Subcutaneous abdominal adipose tissue (tissue), 5 donors: ENCODE results near the gene HEXIM2.
"Not testable (repeated sequence)": the region's sequence is repeated elsewhere in the genome, so short reads cannot be mapped to it uniquely, and the experiment has no call there.

ENCODE experiments used
- H3K27ac ChIP-seq: one replicate; pipeline ENCODE4 v1.7.0; 2013; ENCODE audit warnings: low read depth, mild to moderate bottlenecking, inconsistent platforms, low read length, moderate library complexity
- H3K27me3 ChIP-seq, 5 donors: one replicate each; pipeline ENCODE4 v1.7.0; 2013; ENCODE audit warnings: low read length in 5 of 5, inconsistent platforms in 1 of 5; ENCODE audit not compliant: control insufficient read depth in 5 of 5, insufficient read depth in 4 of 5
- H3K36me3 ChIP-seq, 5 donors: one replicate each; pipeline ENCODE4 v1.7.0; 2013; ENCODE audit warnings: low read length in 5 of 5; ENCODE audit not compliant: control insufficient read depth in 5 of 5, insufficient read depth in 5 of 5
- H3K4me1 ChIP-seq, 5 donors: one replicate each; pipeline ENCODE4 v1.7.0; 2013; ENCODE audit warnings: low read length in 5 of 5, mild to moderate bottlenecking in 3 of 5, moderate library complexity in 1 of 5; ENCODE audit not compliant: control insufficient read depth in 5 of 5, insufficient read depth in 5 of 5
- H3K4me3 ChIP-seq, 5 donors: one replicate each; pipeline ENCODE4 v1.7.0; 2013; ENCODE audit warnings: low read length in 5 of 5, low read depth in 1 of 5
- H3K9ac ChIP-seq, 5 donors: one replicate each; pipeline ENCODE4 v1.7.0; 2013; ENCODE audit warnings: low read length in 5 of 5, mild to moderate bottlenecking in 4 of 5, moderate library complexity in 3 of 5
- H3K9me3 ChIP-seq, 5 donors: one replicate each; pipeline ENCODE4 v1.7.0; 2013; ENCODE audit warnings: low read length in 5 of 5; ENCODE audit not compliant: control insufficient read depth in 5 of 5
- donor health status: healthy.
- donor health status: healthy.
- donor health status: healthy.
- donor health status: healthy.
- donor health status: healthy.

Gene HEXIM2

GRCh38 chr17:45184144-45184543 is 22.5 kb downstream of the HEXIM2 start:
- no peak overlapping the region for H3K4me3 ChIP-seq
- H3K9ac ChIP-seq: no peak overlapping the region
- no peaks in the 10 kb centered on the region for H3K27me3 ChIP-seq
- H3K27ac ChIP-seq: no peak overlapping the region
- H3K36me3 ChIP-seq: no peaks in the 10 kb centered on the region
- no peaks in the 10 kb centered on the region for H3K9me3 ChIP-seq
- H3K4me1 ChIP-seq: peaks cover 0 to 8% (median 7%) of the 10 kb centered on the region in 5 donors

GRCh38 chr17:45186801-45187354 is 25.2 kb downstream of the HEXIM2 start:
- H3K9me3 ChIP-seq: no peaks in the 10 kb centered on the region
- no peak overlapping the region for H3K27ac ChIP-seq
- H3K9ac ChIP-seq: no peak overlapping the region
- H3K4me1 ChIP-seq: peaks cover 0 to 8% (median 7%) of the 10 kb centered on the region in 5 donors
- no peaks in the 10 kb centered on the region for H3K27me3 ChIP-seq
- H3K4me3 ChIP-seq: no peak overlapping the region
- H3K36me3 ChIP-seq: no peaks in the 10 kb centered on the region

GRCh38 chr17:45189009-45189408 is 27.3 kb downstream of the HEXIM2 start:
- Histone ChIP-seq H3K27ac (no peak overlapping the region), H3K4me3 (no peak overlapping the region), H3K27me3 (no peaks in the 10 kb centered on the region), H3K4me1 (peaks cover 0 to 2% (median 0%) of the 10 kb centered on the region in 5 donors), H3K9ac (no peak overlapping the region), H3K9me3 (no peaks in the 10 kb centered on the region), H3K36me3 (no peaks in the 10 kb centered on the region)

DNA sequence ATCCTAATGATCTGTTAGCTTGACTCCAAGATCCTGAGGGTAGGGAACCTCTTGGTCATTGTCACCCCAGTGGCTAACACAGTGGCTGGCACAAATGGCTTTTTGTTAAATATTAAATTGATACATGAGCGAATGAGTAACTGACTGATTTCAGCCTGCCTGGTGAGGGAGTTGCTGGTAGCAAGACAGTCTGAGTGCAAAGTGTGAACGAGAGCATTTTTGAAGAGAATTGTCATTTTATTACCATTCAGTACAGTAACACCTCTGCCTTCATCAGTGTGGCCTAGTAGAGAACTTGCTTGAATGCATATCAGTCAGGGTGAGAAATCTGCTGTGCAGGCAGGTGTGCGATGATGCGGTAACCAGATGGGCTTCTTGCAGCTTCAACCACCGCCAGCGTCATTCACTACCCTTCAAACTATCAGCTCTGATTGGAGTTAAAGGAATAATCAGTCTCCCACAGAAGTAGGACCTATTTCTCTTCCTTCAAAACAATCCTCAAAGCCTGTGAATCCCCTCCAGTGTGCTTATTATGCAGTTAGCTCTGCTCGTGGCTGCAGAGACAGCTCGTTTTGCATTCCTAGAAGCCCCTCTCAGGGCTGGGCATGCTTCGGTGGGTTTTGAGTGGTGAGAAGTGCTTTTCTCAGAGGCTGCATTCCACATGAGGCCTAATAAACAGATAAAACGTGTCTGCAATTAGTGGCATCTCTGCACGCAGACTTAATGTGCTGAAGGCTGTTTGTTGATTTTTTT is 29.0 kb downstream of the HEXIM2 start:
- Histone ChIP-seq H3K27me3 (no peaks in the 10 kb centered on the region), H3K36me3 (no peaks in the 10 kb centered on the region), H3K4me1 (peaks cover 0 to 2% (median 0%) of the 10 kb centered on the region in 5 donors), H3K27ac (no peak overlapping the region), H3K9ac (no peak overlapping the region), H3K4me3 (no peak overlapping the region), H3K9me3 (no peaks in the 10 kb centered on the region)

DNA sequence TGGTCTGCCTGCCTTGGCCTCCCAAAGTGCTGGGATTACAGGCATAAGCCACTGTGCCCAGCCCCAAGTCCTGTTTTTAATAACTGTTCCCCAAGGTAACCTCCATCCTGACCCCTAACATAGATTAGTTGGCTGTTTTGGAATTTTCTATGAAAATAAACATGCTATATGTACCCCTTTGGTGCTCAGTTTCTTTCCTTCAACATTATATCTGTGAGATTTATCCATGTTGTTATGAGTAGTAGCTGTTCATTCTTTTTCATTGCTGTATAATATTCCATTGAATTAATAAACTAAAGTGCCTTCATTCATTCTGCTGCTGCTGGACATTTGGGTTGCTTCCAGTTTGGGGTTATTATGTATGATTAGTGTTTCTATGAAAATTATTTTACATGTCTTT is 33.7 kb downstream of the HEXIM2 start:
- H3K27ac ChIP-seq: no peak overlapping the region

GRCh38 chr17:45197108-45197507 is 35.4 kb downstream of the HEXIM2 start:
- H3K4me3 ChIP-seq: no peak overlapping the region
- H3K9me3 ChIP-seq: no peaks in the 10 kb centered on the region
- H3K4me1 ChIP-seq: peaks cover 4 to 40% (median 30%) of the 10 kb centered on the region in 5 donors
- H3K27ac ChIP-seq: no peak overlapping the region
- H3K36me3 ChIP-seq: no peaks in the 10 kb centered on the region
- H3K9ac ChIP-seq: no peak overlapping the region
- H3K27me3 ChIP-seq: no peaks in the 10 kb centered on the region

More for the DNA sequence above, 33.7 kb downstream of the HEXIM2 start:
- Histone ChIP-seq H3K9ac (no peak overlapping the region), H3K4me3 (no peak overlapping the region), H3K4me1 (peaks cover 2 to 27% (median 22%) of the 10 kb centered on the region in 5 donors), H3K36me3 (no peaks in the 10 kb centered on the region), H3K27me3 (no peaks in the 10 kb centered on the region), H3K9me3 (no peaks in the 10 kb centered on the region)

- H3K9me3 ChIP-seq: no peaks in the 10 kb centered on the region
- peak overlapping the region in 4 of 5 donors; percentile 36 to 71 (median 52) for H3K9ac ChIP-seq
- H3K27ac ChIP-seq: peak overlapping the region; percentile 24
- no peaks in the 10 kb centered on the region for H3K27me3 ChIP-seq
- peaks cover 3 to 40% (median 30%) of the 10 kb centered on the region in 5 donors for H3K4me1 ChIP-seq
- H3K4me3 ChIP-seq: peak overlapping the region in 3 of 5 donors; percentile 31 to 52 (median 36)
- H3K36me3 ChIP-seq: no peaks in the 10 kb centered on the region
Measured at GRCh38 chr17:45197555-45198334, 36.1 kb downstream of the HEXIM2 start.

DNA sequence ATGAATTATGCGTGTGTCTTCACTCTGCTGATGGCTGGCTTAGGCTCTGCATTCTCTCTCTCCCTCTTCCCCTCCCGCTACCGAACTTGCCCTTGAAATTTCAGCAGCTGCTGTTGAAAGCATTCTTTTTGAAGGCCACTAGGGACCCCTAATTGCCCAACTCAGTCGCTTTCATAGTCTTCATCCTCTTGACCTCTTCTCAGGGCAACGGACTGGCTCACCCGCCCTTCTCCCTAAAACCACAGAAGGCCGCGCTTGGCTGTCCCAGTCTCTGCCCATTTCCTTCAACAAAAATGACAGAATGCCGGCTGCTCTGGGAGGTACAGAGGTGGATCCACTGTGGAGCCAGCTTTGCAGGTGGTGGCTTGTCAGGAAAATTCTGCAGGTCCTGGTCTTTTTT is 39.0 kb downstream of the HEXIM2 start:
- Histone ChIP-seq H3K4me1 (peaks cover 3 to 40% (median 30%) of the 10 kb centered on the region in 5 donors), H3K4me3 (no peak overlapping the region), H3K27me3 (no peaks in the 10 kb centered on the region), H3K9me3 (no peaks in the 10 kb centered on the region), H3K36me3 (no peaks in the 10 kb centered on the region), H3K9ac (no peak overlapping the region), H3K27ac (peak overlapping the region; percentile 91)

- Histone ChIP-seq H3K9me3 (no peaks in the 10 kb centered on the region), H3K9ac (peak overlapping the region in 1 of 5 donors; percentile 21), H3K4me1 (peaks cover 3 to 40% (median 30%) of the 10 kb centered on the region in 5 donors), H3K27ac (peak overlapping the region; percentile 91), H3K36me3 (no peaks in the 10 kb centered on the region), H3K27me3 (no peaks in the 10 kb centered on the region), H3K4me3 (no peak overlapping the region)
Measured at GRCh38 chr17:45201457-45201856, 39.8 kb downstream of the HEXIM2 start.

DNA sequence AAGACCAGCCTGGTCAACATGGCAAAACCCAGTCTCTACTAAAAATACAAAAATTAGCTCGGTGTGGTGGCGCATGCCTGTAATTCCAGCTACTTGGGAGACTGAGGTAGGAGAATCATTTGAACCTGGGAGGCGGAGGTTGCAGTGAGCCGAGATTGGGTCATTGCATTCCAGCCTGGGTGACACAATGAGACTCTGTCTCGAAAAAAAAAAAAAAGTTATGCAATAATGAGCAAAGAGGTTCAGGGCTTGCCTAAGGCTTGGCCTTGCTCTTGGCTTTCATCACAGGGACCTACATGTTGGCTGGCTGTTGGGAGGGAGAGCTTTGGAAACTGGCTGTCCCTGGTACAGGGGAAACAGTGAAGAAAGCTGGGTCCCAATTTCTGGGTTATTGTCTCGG is 40.2 kb downstream of the HEXIM2 start:
- H3K4me3 ChIP-seq, H3K9ac ChIP-seq, H3K36me3 ChIP-seq, H3K9me3 ChIP-seq, H3K27me3 ChIP-seq: not testable (repeated sequence)
- peak overlapping the region; percentile 91 for H3K27ac ChIP-seq
- peaks cover 3 to 40% (median 30%) of the 10 kb centered on the region in 5 donors for H3K4me1 ChIP-seq
